NT2/D1 (cell line): ENCODE results near the gene LRMDA.

Experiments
- SUZ12 ChIP-seq: IDR thresholded peaks from 2 replicates; pipeline ENCODE4 v1.6.1; 2011; ENCODE audit not compliant: insufficient read length, insufficient read depth; ENCODE audit errors: extremely low read depth
- YY1 ChIP-seq: IDR thresholded peaks from 2 replicates; pipeline ENCODE4 v1.6.1; 2011; ENCODE audit not compliant: insufficient read length, insufficient read depth
- ZNF274 ChIP-seq: IDR thresholded peaks from 2 replicates; pipeline ENCODE4 v1.6.1; 2011; ENCODE audit warnings: mild to moderate bottlenecking, low read depth, low read length

DNA sequence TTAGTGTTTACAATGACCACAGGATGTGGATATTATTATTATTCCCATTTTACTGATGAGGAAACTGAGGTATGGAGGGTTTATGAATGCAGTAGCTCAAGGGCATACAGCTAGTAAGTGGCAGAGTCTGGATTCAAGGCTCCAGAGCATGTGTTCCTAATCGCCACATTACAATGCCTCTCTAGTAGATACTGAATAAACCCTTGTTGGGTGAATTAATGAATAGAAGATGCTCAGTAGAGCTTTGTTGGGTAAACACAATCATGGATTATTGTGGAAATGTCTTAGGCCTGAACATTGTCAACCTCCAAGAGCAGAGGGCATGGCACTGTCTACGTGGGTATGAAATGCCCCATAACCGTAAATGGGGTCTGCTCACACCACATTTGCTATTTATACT is 545.3 kb downstream of the LRMDA start:
- no peak for TF ChIP-seq YY1
- no peak for TF ChIP-seq ZNF274
- no peak for TF ChIP-seq SUZ12
